Measurements from ENCODE around the gene ASXL1.

DNA sequence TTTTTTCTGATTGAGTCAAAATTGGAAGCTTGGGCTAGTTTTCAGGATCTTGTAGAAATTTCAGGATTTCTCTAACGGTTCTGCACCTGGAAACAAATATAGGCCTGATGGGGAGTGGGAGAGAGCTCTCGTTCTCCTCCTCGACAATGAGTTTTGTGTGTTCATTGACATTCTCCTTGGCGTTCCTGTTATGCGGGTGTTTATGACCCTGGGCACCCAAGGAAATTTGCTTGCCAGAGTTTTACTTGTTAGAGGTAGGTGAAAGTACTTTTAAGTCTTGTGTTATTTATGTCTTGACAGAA, 2.2 kb downstream of the ASXL1 start:
- TF ChIP-seq, protein P1, sequence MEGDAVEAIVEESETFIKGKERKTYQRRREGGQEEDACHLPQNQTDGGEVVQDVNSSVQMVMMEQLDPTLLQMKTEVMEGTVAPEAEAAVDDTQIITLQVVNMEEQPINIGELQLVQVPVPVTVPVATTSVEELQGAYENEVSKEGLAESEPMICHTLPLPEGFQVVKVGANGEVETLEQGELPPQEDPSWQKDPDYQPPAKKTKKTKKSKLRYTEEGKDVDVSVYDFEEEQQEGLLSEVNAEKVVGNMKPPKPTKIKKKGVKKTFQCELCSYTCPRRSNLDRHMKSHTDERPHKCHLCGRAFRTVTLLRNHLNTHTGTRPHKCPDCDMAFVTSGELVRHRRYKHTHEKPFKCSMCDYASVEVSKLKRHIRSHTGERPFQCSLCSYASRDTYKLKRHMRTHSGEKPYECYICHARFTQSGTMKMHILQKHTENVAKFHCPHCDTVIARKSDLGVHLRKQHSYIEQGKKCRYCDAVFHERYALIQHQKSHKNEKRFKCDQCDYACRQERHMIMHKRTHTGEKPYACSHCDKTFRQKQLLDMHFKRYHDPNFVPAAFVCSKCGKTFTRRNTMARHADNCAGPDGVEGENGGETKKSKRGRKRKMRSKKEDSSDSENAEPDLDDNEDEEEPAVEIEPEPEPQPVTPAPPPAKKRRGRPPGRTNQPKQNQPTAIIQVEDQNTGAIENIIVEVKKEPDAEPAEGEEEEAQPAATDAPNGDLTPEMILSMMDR (IDR thresholded peaks at IDR 0.05), result no peak
- no peak for TF ChIP-seq POLR2A (IDR thresholded peaks at IDR 0.05)
